NCI-H2029 (cell line): ENCODE data around the gene SENP8.

ENCODE experiments used
- DNase-seq: peaks from one replicate; lab custom pipeline; 2025; lab: John Stamatoyannopoulos, UW

Gene SENP8

DNA sequence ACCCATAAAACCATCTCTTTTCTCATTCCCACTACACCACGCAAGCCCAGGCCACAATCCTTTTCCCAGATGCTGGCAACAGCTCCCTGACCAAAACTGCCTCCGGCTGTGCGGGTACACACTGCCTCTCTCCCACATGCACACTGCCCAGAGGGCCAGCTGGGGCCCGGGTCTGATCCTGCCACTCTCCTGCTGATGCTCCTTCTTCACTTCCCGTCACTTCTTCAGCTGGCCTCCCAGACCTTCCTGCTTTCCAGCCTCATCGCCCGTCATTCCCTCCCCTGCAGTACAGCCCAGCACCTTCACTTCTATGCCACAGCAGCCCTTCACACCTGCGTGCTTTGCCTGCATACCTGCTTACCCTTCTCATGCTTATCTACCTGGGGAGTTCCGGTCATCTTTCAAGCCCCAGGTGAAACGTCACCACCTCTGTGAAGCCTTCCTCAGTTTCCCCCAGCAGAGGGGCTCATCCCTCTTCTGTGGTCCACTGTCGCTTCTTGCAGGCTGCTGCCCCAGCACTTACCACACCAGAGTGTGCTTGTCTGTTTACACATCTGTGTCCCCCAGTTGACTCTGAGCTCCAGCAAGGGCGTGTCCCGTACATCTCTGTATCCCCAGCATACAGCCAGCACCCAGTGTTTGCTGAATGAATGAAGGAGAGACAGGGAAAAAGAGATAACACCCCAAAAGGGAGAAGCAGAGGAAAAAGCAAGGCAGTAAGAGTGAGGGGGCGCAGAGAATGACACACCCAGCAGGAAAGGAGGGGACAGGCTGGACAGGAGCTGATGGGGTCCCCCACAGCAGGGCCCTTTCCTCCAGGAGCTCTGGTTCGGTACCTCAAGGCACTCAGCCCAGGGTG, 57.2 kb downstream of the SENP8 start:
- no peak for DNase-seq

DNA sequence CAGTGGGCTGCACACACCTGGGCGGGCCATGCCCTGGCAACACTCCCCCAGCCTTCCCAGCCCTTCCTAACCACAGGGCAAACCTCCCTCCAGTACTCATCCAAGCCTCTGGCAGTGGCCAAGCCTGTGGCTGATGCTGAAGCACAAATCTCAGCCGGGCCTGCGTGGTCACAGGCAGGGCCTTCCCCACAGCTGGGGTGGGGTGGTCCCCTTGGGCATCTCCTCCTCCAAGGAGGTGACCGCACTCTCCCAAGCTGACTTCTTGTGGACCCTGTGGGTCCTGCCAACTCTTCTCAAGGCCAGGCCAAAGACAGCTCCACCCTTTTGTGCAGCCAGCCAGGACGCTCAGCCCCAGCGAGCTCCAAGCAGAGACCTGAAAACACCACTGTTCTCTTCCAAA, 58.0 kb downstream of the SENP8 start:
- DNase-seq = no peak

DNA sequence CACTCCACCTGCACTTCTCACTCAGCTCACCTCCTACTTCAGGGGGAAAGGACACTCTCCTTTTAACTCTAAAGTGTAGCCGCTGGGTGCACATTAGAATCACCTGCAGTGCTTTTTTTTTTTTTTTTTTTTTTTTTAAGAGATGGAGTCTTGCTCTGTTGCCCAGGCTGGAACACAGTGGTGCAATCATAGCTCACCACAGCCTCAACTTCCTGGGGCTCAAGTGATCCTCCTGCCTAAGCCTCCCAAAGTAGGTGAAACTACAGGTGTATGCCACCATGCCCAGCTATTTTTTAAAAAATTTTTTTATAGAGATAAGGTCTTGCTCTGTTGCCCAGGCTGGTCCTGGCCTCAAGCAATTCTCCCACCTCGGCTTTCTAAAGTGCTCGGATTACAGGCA, 58.5 kb downstream of the SENP8 start:
- no peak for DNase-seq

DNA sequence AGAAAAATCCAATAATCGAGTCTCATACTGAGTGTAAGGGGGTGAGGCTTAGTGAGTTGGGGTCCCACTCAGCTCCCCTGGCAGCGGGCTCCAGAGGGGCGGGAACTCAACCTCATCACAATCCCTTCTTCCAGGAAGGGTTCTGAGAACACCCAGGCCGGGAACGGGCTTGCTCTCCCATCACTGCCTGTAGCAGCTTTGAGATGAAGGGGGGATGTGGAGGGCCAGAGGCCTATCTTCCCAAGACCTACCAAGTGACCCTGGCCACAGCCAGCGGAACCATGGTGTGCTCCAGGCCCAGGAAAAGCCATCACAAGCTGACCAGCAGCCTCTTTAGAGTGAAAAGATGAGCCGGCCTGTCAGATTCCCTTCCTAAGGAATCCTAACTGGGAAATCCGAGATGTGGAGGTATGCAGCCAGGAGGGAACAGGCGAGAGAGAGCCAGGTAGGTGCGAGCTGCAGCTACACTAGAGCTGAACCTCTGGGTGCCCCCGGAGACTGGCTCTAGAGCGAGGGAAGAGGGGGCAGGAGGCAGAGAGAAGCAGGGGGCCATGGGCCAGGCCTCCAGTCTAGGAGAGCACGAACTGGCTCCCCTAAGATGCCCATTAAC, 60.9 kb downstream of the SENP8 start:
- no peak for DNase-seq

DNA sequence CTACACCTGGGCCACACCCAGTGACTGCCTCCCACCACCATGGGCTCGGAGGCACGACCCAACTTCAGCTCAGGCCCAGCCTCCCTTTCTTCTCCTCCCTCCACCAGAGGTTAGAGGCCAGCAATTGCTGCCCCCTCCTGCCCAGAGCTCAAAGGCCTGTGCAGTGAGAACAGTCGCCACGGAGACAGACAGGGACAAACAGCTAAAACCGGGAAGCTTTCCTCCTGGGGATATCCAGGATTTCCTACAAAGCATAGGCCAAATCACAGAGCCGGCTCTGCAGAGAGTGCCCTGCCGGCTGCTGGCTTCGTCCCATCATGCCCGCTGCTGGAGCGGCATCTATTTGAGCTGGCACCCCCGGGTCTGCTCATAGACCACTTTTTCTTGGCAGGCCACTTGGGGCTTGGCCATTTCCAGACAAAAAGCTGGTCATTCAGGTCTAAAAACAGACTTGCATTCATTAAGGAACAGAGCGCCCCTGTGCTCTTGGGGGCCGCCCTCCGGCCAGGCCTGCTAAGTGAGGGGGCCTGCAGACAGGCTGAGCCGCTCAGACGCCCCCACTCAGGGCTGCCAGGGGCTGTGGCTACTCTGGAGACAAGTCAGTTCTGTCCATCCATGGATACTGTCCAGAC, 61.9 kb downstream of the SENP8 start:
- no peak for DNase-seq

DNA sequence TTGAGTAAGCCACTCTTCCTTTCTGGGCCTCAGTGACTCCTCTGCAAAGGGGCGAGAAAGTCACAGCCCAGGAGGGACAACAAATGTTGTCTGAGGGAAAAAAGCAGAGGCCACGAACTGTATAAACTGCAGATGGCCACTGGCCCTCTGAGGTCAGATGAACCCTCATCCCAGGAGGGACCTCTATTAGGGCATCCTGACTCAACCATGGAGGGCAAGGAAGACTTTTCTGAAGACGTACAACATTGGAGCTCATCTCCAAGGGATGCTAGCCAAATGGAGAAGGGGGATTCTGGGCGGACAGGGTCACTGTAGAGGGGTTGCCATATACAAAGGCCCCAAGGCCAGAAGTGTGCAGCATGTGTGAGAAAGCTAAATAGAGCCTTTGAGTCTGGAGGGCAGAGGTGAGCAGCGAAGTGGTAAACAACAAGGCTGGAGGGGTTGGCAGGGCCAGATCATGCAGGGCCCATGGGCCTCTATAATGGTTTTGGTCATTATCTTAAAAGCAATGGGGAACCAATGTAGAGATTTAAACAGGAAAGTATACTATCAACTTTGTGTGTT, 62.6 kb downstream of the SENP8 start:
- DNase-seq = no peak

DNA sequence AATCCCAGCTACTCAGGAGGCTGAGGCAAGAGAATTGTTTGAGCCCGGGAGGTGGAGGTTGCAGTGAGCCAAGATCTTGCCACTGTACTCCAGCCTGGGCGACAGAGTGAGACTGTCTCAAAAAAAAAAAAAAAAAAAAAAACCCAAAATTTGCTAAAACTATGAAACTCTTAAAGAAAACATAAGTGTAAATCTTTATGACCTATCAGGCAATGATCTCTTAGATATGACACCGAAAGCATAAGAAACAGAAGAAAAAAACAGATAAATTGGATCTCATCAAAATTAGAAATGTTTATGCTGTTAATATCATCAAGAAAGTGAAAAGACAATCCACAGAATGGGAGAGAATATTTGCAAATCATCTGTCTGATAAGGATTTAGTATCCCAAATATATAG, 64.0 kb downstream of the SENP8 start:
- no peak for DNase-seq

DNA sequence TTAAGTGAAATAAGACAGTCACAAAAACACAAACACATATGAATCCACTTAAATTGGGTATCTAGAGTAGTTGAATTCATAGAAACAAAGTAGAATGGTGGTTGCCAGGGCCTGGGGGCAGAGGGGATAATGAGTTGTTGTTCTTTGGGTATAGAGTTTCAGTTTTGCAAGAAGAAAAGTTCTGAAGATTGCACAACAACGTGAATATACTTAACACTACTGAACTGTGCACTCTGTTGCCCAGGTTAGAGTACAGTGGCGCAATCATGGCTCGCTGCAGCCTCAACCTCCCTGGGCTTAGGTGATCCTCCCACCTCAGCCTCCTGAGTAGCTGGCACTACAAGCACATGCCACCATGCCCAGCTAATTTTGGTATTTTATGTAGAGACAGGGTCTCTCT, 64.5 kb downstream of the SENP8 start:
- no peak for DNase-seq

DNA sequence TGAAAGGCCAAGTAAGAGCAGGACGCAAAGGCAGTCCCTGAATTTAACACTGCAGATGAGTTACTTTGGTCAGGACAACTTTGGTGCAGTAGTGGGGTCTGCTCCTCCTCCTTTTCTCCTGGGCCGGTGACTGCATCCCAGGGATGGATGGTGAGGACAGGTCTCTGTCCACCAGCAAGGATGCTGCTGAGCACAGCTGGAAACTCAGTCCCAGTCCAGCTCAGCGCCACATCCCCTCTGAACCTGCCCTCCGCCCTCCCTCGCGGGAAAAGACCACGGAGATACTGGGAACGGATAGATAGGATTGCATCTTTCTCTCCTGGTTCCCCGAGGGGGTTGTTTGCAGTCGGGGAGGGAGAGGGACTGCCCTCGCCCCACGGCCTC, 65.6 kb downstream of the SENP8 start:
- DNase-seq = no peak

DNA sequence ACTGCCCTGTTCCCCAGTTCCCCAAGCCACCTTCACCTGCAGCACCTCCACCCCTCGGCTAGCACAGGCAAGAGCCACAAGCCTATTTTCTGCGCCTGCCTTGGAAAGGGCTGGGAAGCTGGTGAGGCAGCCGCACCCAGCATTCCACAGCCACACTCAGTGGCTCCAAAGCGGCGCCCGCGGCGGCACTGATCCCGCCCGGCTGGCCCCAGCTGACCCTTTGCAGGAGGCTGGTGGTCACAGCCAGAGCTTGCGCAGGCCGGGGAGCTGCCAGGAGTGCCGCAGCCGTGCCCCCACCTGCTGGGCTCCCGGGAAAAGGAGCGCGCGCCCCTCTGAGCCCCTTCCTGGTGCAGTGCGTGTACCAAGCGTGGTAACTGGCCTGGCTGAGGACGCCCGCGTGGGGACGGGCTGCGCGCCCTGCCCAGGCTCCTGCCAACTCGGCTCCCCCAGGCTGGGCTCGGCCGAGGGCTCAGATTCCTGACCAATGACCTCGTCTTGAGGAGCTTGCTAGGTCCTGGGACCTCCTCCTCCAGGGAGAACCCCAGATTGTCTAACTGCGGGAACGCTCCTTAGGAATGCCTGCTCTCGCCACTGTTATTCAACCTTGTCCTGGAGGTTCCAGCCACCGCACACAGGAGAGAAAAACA, 66.1 kb downstream of the SENP8 start:
- no peak for DNase-seq

DNA sequence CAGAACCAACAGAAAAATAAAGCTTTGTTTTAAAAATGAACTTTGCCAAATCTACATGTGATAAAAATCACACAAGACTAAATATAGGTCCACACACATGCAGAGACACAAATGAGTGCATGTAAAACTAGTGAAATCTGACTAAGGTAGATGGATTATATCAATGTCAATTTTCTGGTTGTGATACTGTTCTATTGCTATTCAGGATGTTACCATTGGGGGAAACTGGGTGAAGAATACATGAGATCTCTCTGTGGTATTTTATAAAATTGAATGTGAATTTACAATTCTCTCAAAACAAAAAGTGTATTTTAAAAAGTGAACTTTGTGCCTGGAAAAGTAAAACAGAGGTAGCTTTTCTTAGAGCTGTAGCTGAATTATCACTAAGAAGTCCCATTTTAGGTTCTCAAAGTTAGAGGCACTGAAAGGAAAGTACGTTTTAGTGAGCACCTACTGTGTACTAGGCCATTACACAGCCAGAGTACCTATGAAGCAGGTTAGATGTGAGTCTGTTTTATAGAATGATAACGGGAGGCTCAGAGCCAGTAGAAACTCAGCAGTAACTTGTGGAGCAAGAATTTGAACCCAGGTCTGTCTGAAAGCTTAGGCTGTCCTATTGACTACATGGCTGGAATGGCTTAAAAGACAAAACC, 71.2 kb downstream of the SENP8 start:
- no peak for DNase-seq

DNA sequence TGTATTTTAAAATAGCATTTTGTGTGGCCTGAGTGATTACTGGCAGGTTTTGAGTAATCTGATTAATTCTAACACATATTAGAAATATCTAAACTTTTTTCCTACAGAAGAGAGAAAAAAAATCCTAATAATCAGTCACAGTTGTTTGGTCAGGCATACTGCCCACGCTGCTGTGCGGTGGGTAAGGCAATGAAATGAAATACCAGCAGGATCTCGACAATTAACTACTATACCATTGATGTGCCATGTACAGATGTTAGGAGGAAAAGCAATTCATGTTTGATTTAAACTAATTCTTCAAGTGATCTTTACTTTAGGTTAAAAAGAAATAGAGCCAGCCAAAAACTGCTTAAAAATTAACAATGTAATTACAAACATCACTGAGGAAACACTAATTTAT, 74.2 kb downstream of the SENP8 start:
- DNase-seq = no peak
